Measurements from ENCODE around the gene SLC30A2. TPM values are rescaled to one million over a fixed set of nuclear protein-coding genes. Genes with fewer than 3 reads are reported as not detected.
A peak's percentile ranks its signal among the peaks of the same experiment; 100 is the strongest.

Gene SLC30A2
- total RNA-seq, 1 experiment from 2014 or later = not detected

DNA sequence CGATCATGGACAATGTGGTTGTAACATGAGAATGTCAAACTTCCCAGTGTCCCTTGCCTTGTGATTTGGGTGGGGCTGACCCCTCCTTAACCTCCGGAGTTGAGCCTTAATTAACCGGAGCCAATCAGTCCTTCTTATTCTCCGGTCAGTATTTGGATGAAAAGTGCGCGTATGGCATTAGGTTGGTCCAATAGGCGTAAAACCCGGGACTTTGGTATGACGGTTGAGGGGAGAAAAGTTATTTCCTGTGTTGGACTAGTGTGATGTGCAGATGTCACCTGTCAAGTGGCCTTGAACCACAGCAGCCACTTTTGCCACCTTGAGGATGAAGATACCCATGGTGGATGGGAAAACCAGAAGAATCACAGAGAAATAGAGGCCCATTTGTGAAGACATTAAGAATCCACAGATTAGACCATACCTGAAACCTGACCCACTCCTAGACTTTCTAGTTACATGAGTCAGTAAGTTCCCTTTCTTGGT lies 53.2 kb downstream of the SLC30A2 start:
- TF ChIP-seq EGR1 (IDR thresholded peaks at IDR 0.05; ENCODE audit: low read depth) = no peak
- no peak for TF ChIP-seq CTCF (IDR thresholded peaks at IDR 0.05 in 2 of 3, conservative IDR thresholded peaks at IDR 0.05 in 1 of 3; ENCODE audit: borderline replicate concordance in 1 of 3, insufficient read depth in 1 of 3, low read depth in 2 of 3, low read length in 2 of 3)
- no peak for TF ChIP-seq YY1 (IDR thresholded peaks at IDR 0.05; ENCODE audit: extremely low read depth, insufficient replicate concordance, low read depth, low read length)
- Histone ChIP-seq H3K4me3 (replicated peaks in 1 of 2; ENCODE audit: low read depth in 1 of 2, low read length in 2 of 2) (no peak overlapping the region), H3K79me2 (ENCODE audit: insufficient read depth, low read length) (peaks cover 9% of the 10 kb centered on the region; the same call in 1 of the 2 replicates), H3K4me2 (ENCODE audit: low read length) (peak overlapping the region; percentile 38; the same call in 1 of the 2 replicates), H3K4me1 (ENCODE audit: control insufficient read depth in 1 of 2, insufficient read depth in 2 of 2, low read length in 2 of 2) (peaks cover 4 to 21% of the 10 kb centered on the region in 2 experiments; a peak in 3 of 4 replicates), H2AFZ (ENCODE audit: low read depth, low read length, poor library complexity, severe bottlenecking) (no peak overlapping the region), H3K36me3 (ENCODE audit: control insufficient read depth in 1 of 2, insufficient read depth in 2 of 2, low read length in 2 of 2) (peaks cover 0 to 2% of the 10 kb centered on the region in 2 experiments; a peak in 1 of 4 replicates), H3K9me3 (ENCODE audit: control insufficient read depth in 1 of 2, insufficient read depth in 1 of 2, low read depth in 1 of 2, low read length in 2 of 2) (no peaks in the 10 kb centered on the region), H3K9ac (ENCODE audit: low read length) (no peak overlapping the region), H3K27me3 (ENCODE audit: insufficient read depth, low read length) (no peaks in the 10 kb centered on the region), H3K9me2 (ENCODE audit: insufficient read depth) (no peaks in the 10 kb centered on the region), H4K20me1 (ENCODE audit: insufficient read depth) (no peaks in the 10 kb centered on the region), H3K27ac (ENCODE audit: low read depth, low read length) (no peak overlapping the region)
- ChIA-PET POLR2A (no interaction called here), CTCF (no interaction called here), RAD21 (ENCODE audit: low non-redundant PET in 1 of 2, low total read pairs in 2 of 2, uncharacterized antibody in 2 of 2, unreplicated experiment in 2 of 2) (no interaction called here)
- DNase-seq (ENCODE audit: low read depth, low spot score) (no peak), ATAC-seq (no peak)
- BruUV-seq (replicated peaks) = no TSS peak
- intact Hi-C loops (cut with micrococcal nuclease) = loop anchor here (10.0 kb wide), 1 partner anchor 448 kb away; the partner anchor contains the start of gene LDLRAP1

DNA sequence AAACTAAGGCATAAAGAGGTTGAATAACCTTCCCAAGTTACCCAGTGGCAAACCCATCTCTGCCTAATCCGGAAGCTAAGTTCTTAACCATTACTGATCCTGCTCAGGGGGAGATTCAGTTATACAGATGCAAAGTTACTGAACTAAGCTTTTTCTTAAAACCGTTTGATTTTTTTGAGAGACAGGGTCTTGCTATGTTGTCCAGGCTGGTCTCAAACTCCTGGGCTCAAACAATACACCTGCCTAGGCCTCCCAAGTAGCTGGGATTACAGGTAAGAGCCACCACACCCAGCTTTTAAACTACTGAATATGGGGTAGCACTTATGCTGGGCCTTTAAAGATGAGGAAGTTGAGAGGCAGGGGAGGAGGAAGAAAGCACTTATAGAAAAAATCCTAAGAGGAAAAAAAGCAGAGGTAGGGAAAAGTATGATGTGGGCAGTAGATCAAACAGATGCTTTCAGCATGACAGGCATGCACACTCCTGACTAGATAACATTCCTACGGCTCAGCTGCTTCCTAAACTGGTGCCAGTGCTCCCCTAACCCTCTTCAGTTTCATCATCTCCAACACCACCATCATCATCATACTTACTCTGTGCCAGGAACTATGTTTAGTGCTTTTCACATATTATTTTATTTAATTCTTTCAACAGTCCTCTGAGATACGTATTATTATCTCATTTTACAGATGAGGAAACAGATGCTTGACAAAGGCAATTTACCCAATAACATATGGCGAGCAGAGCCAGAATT lies 53.8 kb downstream of the SLC30A2 start:
- BruUV-seq (replicated peaks) = no TSS peak
- intact Hi-C loops (cut with micrococcal nuclease) = loop anchor here (10.0 kb wide), 1 partner anchor 447 kb away; the partner anchor contains the start of gene LDLRAP1
- H3K27me3 ChIP-seq (ENCODE audit: insufficient read depth, low read length) = no peaks in the 10 kb centered on the region
- H3K9ac ChIP-seq (ENCODE audit: low read length) = no peak overlapping the region
- H2AFZ ChIP-seq (ENCODE audit: low read depth, low read length, poor library complexity, severe bottlenecking) = no peak overlapping the region
- no peak overlapping the region for H3K27ac ChIP-seq (ENCODE audit: low read depth, low read length)
- peaks cover 5% of the 10 kb centered on the region; the same call in 1 of the 2 replicates for H3K79me2 ChIP-seq (ENCODE audit: insufficient read depth, low read length)
- H3K9me2 ChIP-seq (ENCODE audit: insufficient read depth) = no peaks in the 10 kb centered on the region
- ChIA-PET CTCF (no interaction called here), POLR2A (interaction anchor here (0.6 kb wide), 3 partner anchors 86 to 149 kb away, joined by 3 to 4 read pairs (median 3); no protein-coding TSS in a partner anchor), RAD21 (ENCODE audit: low non-redundant PET in 1 of 2, low total read pairs in 2 of 2, uncharacterized antibody in 2 of 2, unreplicated experiment in 2 of 2) (no interaction called here)
- H3K4me3 ChIP-seq (replicated peaks in 1 of 2; ENCODE audit: low read depth in 1 of 2, low read length in 2 of 2) = no peak overlapping the region
- ATAC-seq (peak; percentile 50; the same call in 1 of the 2 replicates), DNase-seq (ENCODE audit: low read depth, low spot score) (no peak)
- peaks cover 0 to 2% of the 10 kb centered on the region in 2 experiments; a peak in 1 of 4 replicates for H3K36me3 ChIP-seq (ENCODE audit: control insufficient read depth in 1 of 2, insufficient read depth in 2 of 2, low read length in 2 of 2)
- H3K4me1 ChIP-seq (ENCODE audit: control insufficient read depth in 1 of 2, insufficient read depth in 2 of 2, low read length in 2 of 2) = peaks cover 4 to 18% of the 10 kb centered on the region in 2 experiments; a peak in 3 of 4 replicates
- H3K9me3 ChIP-seq (ENCODE audit: control insufficient read depth in 1 of 2, insufficient read depth in 1 of 2, low read depth in 1 of 2, low read length in 2 of 2) = no peaks in the 10 kb centered on the region
- H4K20me1 ChIP-seq (ENCODE audit: insufficient read depth) = no peaks in the 10 kb centered on the region
- peak overlapping the region; percentile 38 for H3K4me2 ChIP-seq (ENCODE audit: low read length)
- TF ChIP-seq ATF3 (IDR thresholded peaks at IDR 0.05) (no peak), FOSL1 (IDR thresholded peaks at IDR 0.05; ENCODE audit: low read depth) (no peak), SRF (IDR thresholded peaks at IDR 0.05; ENCODE audit: low read depth) (no peak), SP1 (IDR thresholded peaks at IDR 0.05; ENCODE audit: low read depth) (no peak), ZNF274 (IDR thresholded peaks at IDR 0.05; ENCODE audit: low read depth, low read length) (no peak), ELF1 (IDR thresholded peaks at IDR 0.05; ENCODE audit: borderline replicate concordance, low read depth) (no peak)
- TF ChIP-seq, protein P1, sequence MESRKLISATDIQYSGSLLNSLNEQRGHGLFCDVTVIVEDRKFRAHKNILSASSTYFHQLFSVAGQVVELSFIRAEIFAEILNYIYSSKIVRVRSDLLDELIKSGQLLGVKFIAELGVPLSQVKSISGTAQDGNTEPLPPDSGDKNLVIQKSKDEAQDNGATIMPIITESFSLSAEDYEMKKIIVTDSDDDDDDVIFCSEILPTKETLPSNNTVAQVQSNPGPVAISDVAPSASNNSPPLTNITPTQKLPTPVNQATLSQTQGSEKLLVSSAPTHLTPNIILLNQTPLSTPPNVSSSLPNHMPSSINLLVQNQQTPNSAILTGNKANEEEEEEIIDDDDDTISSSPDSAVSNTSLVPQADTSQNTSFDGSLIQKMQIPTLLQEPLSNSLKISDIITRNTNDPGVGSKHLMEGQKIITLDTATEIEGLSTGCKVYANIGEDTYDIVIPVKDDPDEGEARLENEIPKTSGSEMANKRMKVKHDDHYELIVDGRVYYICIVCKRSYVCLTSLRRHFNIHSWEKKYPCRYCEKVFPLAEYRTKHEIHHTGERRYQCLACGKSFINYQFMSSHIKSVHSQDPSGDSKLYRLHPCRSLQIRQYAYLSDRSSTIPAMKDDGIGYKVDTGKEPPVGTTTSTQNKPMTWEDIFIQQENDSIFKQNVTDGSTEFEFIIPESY (IDR thresholded peaks at IDR 0.05; ENCODE audit: extremely low read depth, insufficient replicate concordance, low read length) = no peak
